Measurements from ENCODE around the gene MUS81. TPM values are rescaled to one million over a fixed set of nuclear protein-coding genes. Genes with fewer than 3 reads are reported as not detected.
A peak's percentile ranks its signal among the peaks of the same experiment; 100 is the strongest.

Gene MUS81
- total RNA-seq, 1 experiment from 2014 or later: 70.4 TPM

DNA sequence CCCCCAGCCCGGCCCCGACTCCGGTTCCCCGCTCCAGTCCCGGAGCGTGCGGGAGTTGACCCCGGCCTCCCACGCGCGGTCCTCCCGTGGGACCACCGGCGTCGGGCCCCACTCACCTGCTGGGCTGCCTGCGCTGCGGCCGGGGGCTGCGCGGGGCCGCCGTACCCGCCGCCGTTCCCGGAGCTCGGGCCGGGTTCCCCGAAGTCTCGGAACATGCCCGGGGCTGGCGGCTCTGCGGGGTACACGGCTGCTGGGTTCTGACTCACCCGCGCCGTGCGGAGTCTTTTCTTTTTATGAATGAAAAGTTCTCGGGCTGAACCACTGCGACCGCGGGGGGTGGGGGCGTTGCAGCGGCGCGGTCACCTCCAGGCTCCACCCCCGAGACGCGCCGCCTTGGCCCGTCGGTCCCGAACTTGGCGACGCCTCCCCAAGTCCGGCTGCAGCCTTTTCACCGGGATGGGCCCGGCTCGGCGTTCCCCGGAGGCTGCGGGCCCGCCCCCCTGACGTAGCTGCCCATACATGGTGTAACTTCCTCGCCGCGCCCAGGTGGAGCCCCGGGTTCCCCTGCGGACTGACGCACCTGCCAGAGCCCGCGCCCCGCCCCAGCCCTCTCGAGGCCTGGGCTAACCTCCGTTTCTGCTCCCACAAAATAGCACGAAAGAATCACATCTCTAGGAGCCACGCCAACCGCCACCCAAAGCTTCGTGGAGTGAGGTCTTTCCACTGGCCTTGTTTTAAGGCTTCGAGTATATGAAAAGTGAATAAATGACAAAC lies 40.1 kb downstream of the MUS81 start, which contains the start of gene FOSL1:
Gene FOSL1, minus strand, starts transcription at position 264 of the 774 bp plus-strand sequence. Its CDS starts 49 bp downstream, at position 215.
- DNase-seq (ENCODE audit: low spot score): peak; percentile 77
- in situ Hi-C loops (cut with HindIII; ENCODE audit: low sequenced_read_pairs): no loop called here

DNA sequence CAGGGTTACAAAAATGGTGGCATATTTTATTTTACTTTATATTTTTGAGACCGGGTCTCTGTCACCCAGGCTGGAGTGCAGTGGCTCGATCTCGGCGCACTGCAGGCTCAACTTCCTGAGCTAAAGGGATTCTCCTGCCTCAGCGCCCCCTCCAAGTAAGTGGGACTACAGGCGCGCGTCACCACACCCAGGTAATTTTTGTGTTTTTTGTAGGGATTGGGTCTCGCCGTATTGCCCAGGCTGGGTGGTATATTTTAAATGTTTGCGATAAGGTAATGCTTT lies 40.6 kb downstream of the MUS81 start:
- in situ Hi-C loops (cut with HindIII; ENCODE audit: low sequenced_read_pairs): no loop called here
- DNase-seq (ENCODE audit: low spot score): no peak

DNA sequence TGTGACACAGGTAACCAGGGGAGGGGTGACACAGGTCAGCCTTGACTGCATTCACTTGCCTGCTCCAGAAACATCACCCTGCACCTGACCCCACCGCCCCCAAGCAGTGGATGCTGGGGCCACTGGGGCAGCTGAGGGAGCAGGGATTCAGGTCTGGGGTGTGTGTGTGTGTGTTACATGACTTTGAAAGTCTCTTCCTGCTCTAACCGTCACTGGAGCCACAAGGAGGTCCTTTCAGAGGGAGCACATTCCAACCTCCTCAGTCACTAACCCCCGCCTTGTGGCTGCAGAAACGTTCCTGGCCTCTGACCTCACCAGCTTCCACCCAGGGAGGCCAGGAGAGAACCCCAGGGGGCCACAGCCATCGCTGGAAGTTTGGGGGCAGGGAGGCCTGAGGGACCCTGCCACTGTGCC lies 42.8 kb downstream of the MUS81 start:
- no peak for DNase-seq (ENCODE audit: low spot score)
- in situ Hi-C loops (cut with HindIII; ENCODE audit: low sequenced_read_pairs): no loop called here

DNA sequence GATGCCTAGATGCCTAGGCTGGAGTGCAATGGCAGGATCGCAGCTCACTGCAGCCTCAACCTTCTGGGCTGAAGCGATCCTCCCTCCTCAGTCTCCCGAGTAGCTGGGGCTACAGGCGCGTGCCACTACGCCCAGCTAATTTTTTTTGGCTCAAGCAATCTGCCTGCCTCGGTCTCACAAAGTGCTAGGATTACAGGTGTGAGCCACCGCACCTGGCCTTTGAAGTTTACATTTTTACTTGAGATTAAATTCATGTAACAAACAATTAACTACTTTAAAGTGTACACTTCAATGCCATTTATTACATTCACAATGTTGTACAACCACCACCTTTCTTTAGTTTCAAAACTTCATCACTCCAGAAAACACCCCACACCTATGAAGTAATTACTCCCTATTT lies 43.5 kb downstream of the MUS81 start:
- DNase-seq (ENCODE audit: low spot score): no peak
- in situ Hi-C loops (cut with HindIII; ENCODE audit: low sequenced_read_pairs): no loop called here

DNA sequence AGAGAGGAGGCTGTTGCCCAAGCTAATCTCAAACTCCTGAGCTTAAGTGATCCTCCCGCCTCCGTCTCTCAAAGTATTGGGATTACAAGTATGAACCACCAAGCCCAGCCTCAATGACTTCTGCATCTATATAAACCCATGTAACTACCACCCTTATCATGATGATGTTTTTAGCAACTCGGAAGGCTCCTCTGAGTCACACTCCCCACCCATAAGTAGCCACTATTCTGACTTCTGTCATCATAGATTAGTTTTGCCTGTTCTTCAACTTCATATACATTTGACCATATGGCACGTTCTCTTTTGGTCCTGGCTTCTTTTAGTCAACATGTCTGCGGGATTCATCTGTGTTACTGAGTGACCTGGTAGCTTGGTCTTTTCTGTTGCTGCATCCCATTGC lies 46.4 kb downstream of the MUS81 start:
- in situ Hi-C loops (cut with HindIII; ENCODE audit: low sequenced_read_pairs): no loop called here

DNA sequence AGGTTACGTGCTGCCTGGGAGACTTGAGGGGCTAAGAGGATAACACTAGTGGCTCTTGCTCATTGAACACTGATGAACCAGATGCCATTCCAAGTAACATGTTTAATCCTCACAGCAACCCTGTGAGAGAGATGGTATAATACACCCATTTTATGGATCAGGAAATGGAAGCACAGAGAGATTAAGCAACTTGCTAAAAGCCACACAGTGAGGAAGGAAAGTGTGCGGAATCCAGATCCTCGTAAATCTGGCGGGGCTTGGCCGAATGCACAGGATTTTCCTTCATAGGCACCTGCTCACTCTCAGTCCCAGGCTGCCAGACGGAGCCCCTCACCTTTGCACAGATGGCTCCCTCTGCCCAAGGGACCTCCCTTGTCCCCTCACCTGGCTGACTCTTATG lies 47.6 kb downstream of the MUS81 start:
- in situ Hi-C loops (cut with HindIII; ENCODE audit: low sequenced_read_pairs): no loop called here

More for the DNA sequence above, 46.4 kb downstream of the MUS81 start:
- no peak for DNase-seq (ENCODE audit: low spot score)

DNA sequence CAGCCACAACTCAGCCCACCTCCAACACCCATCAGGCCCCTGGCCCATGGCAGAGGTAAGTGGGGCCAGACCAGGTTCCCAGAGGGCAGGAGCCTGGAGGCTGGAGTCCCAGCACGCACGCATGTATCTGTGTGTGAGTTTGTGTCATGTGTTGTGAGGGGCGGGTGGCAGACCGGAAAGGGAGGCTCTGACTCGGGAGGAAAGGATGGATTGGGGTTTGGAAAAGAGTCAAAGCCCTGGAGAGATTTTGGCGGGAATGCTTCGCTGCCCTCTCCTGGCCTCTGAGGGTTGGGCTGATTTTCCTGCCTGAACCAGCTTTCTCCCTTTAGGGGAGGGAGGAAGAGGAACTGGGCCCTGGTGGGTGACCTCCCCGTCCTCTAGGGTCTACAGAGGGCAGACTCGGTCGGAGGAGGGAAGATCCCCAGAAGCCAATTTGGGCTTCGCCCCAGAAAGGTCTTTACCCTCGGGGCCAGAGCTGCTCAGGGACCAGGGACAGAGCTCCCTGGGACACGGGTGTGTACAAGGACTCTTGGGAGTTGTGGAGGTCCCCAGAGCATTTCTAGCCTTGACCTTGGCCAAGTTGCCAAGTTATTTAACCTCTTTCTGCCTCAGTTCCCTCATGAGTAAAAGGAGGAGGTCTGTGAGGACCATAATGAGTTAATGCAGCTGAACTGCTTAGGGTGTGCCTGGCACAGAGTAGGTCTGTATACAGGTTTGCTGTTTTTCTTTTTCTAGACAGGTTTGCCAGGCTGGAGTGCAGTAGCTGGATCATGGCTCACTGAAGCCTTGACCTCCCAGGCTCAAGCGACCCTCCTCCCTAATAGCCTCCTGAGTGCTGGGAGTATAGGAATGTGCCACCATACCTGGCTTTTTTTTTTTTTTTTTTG lies 51.7 kb downstream of the MUS81 start:
- DNase-seq (ENCODE audit: low spot score): peak; percentile 91
- in situ Hi-C loops (cut with HindIII; ENCODE audit: low sequenced_read_pairs): no loop called here

More for the DNA sequence above, 47.6 kb downstream of the MUS81 start:
- DNase-seq (ENCODE audit: low spot score): no peak

DNA sequence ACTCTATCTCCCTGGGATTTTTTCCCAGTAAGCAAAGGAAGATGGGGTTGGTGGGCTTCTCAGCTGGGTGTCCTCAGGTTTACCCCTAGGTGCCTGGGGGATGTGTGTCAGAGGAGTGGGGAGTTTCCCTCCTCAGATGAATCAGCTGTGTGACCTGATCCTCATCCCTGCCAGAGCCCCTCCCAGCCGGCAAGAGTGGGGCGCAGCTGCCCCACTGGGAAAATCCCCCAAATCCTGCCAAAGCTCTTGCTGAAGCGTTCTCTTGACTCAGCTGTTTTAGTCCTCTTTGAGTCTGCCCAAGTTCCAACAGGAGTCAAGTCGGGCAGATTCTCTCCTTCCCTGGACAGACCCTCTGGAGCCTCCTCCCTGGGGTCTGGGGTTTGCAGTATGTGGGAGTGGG lies 52.6 kb downstream of the MUS81 start:
- in situ Hi-C loops (cut with HindIII; ENCODE audit: low sequenced_read_pairs): no loop called here
- no peak for DNase-seq (ENCODE audit: low spot score)

DNA sequence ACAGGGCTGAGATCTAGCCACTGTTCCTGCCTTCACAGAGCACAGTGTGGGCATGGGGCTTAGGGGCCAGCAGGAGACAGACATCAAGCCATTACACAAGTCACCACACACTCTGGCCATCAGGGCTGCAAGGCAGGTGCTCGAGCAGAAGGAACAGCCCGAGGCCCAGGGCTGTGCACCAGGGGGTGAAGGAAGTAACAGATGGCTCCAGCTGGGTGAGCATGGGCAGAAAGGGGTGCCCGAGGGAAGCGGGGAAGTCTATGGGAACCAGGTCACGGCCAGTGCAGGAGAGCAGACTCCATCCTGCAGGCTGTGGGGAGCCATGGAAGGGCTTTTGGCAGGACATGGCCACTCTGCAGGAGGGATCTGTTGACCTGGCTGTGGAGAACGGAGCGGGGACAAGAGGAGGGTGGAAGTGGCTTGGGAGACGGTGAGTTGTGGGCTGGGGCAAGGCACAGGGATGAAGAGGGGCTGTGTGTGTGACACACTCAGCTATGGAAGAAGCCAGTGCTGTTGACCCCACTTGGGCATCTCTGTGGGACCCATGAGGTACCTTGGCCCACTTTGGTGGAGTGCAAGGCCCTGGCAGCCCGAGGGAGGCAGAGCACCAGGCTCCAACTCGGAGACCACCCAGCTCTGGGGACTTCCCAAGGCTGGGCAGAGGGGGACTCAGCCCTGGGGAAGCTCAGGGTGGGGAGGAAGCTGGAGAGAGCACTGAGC lies 55.0 kb downstream of the MUS81 start:
- in situ Hi-C loops (cut with HindIII; ENCODE audit: low sequenced_read_pairs): no loop called here
- DNase-seq (ENCODE audit: low spot score): peak; percentile 91

DNA sequence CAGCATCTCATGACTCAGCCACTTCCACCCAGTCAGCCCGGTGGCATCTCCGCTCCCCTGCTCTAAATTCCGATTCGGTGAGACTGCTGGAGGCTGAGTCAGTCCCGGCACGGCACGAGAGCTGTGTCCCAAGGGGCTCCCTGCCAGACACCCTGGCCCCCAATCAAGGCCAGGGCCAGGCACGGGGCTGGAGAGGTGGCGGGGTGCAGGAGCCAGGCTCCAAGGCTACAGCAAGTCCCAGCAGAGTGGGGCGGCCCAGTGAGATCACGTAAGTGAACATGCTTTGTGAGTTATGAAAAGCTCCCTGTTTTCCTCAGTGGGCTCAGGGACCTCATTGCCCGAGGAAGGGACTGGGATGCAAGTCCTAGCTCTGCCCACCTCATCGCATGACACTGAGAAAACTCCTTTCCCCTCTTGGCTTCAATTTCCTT lies 55.6 kb downstream of the MUS81 start:
- in situ Hi-C loops (cut with HindIII; ENCODE audit: low sequenced_read_pairs): no loop called here
- peak; percentile 65 for DNase-seq (ENCODE audit: low spot score)

Other genes starting within 250 kb of the MUS81 start
- gene MAP3K11, start 246.2 kb upstream of the MUS81 start, total RNA-seq (2014; rRNA removed; shearing (Covaris generic)): 32.6 and 34.3 TPM in 2 replicates
- 27.4 and 29.0 TPM in 2 replicates for gene PCNX3, start 244.7 kb upstream of the MUS81 start, total RNA-seq (2014; rRNA removed; shearing (Covaris generic))
- gene SIPA1, start 222.3 kb upstream of the MUS81 start, total RNA-seq (2014; rRNA removed; shearing (Covaris generic)): 22.5 and 25.2 TPM in 2 replicates
- gene RELA, start 197.5 kb upstream of the MUS81 start, total RNA-seq (2014; rRNA removed; shearing (Covaris generic)): 29.7 and 38.0 TPM in 2 replicates
- gene KAT5, start 148.2 kb upstream of the MUS81 start, total RNA-seq (2014; rRNA removed; shearing (Covaris generic)): 66.3 and 71.4 TPM in 2 replicates
- 86.2 and 132 TPM in 2 replicates for gene RNASEH2C, start 139.6 kb upstream of the MUS81 start, total RNA-seq (2014; rRNA removed; shearing (Covaris generic))
- gene AP5B1, start 79.5 kb upstream of the MUS81 start, total RNA-seq (2014; rRNA removed; shearing (Covaris generic)): 15.7 and 20.6 TPM in 2 replicates
- gene OVOL1, start 73.4 kb upstream of the MUS81 start, total RNA-seq (2014; rRNA removed; shearing (Covaris generic)): not detected in 2 replicates
- gene SNX32, start 26.5 kb upstream of the MUS81 start, total RNA-seq (2014; rRNA removed; shearing (Covaris generic)): not detected in 2 replicates
- 1,273 and 1,592 TPM in 2 replicates for gene CFL1, start 2.3 kb upstream of the MUS81 start, total RNA-seq (2014; rRNA removed; shearing (Covaris generic))
- gene EFEMP2, start 12.4 kb downstream of the MUS81 start, total RNA-seq (2014; rRNA removed; shearing (Covaris generic)): 35.8 and 38.2 TPM in 2 replicates
- not detected in 2 replicates for gene CTSW, start 19.4 kb downstream of the MUS81 start, total RNA-seq (2014; rRNA removed; shearing (Covaris generic))
- gene FIBP, start 28.0 kb downstream of the MUS81 start, total RNA-seq (2014; rRNA removed; shearing (Covaris generic)): 79.3 and 89.3 TPM in 2 replicates
- 180 and 212 TPM in 2 replicates for gene CCDC85B, start 30.2 kb downstream of the MUS81 start, total RNA-seq (2014; rRNA removed; shearing (Covaris generic))
- gene FOSL1, start 40.0 kb downstream of the MUS81 start, total RNA-seq (2014; rRNA removed; shearing (Covaris generic)): 23.6 and 30.8 TPM in 2 replicates
- gene C11orf68, start 58.6 kb downstream of the MUS81 start, total RNA-seq (2014; rRNA removed; shearing (Covaris generic)): 14.2 and 17.2 TPM in 2 replicates
- gene DRAP1, start 59.0 kb downstream of the MUS81 start, total RNA-seq (2014; rRNA removed; shearing (Covaris generic)): 174 and 179 TPM in 2 replicates
- not detected in 2 replicates for gene TSGA10IP, start 85.0 kb downstream of the MUS81 start, total RNA-seq (2014; rRNA removed; shearing (Covaris generic))
- 49.0 and 73.1 TPM in 2 replicates for gene SART1, start 101.3 kb downstream of the MUS81 start, total RNA-seq (2014; rRNA removed; shearing (Covaris generic))
- gene EIF1AD, start 141.7 kb downstream of the MUS81 start, total RNA-seq (2014; rRNA removed; shearing (Covaris generic)): 15.6 and 29.9 TPM in 2 replicates
- 291 and 355 TPM in 2 replicates for gene BANF1, start 142.1 kb downstream of the MUS81 start, total RNA-seq (2014; rRNA removed; shearing (Covaris generic))
- gene CST6, start 151.6 kb downstream of the MUS81 start, total RNA-seq (2014; rRNA removed; shearing (Covaris generic)): not detected in 2 replicates
- gene CATSPER1, start 166.0 kb downstream of the MUS81 start, total RNA-seq (2014; rRNA removed; shearing (Covaris generic)): not detected in 2 replicates
- not detected in 2 replicates for gene GAL3ST3, start 188.7 kb downstream of the MUS81 start, total RNA-seq (2014; rRNA removed; shearing (Covaris generic))
- 264 TPM in 2 replicates for gene SF3B2, start 191.9 kb downstream of the MUS81 start, total RNA-seq (2014; rRNA removed; shearing (Covaris generic))
- gene PACS1, start 209.8 kb downstream of the MUS81 start, total RNA-seq (2014; rRNA removed; shearing (Covaris generic)): 10.5 and 23.2 TPM in 2 replicates

All from G401 (cell line).